T-helper 2 cell treated with Interferon-gamma antibody and Interleukin-4, amounts not matched to agents 5 μg/mL and 100 μg/mL, for 36 hours (primary cell): ENCODE measurements around the gene SLAMF7.
A peak's percentile ranks its signal among the peaks of the same experiment; 100 is the strongest.

Source experiments
- DNase-seq: peaks from one replicate; pipeline ENCODE4 v3.0.0; 2021; ENCODE audit warnings: low spot score
- H3K27ac Mint-ChIP-seq: one replicate; pipeline ENCODE4 v1.8.0; 2021; ENCODE audit warnings: mild to moderate bottlenecking, mixed read lengths
- H3K27me3 Mint-ChIP-seq: one replicate; pipeline ENCODE4 v1.8.0; 2021; ENCODE audit warnings: low read depth, mixed read lengths
- H3K36me3 Mint-ChIP-seq: one replicate; pipeline ENCODE4 v1.8.0; 2021; ENCODE audit warnings: low read depth, mixed read lengths
- H3K4me1 Mint-ChIP-seq: one replicate; pipeline ENCODE4 v1.8.0; 2021; ENCODE audit warnings: low read depth, mixed read lengths
- H3K4me3 Mint-ChIP-seq: one replicate; pipeline ENCODE4 v1.8.0; 2022; ENCODE audit warnings: mild to moderate bottlenecking, moderate library complexity, mixed read lengths
- H3K9me3 Mint-ChIP-seq: one replicate; pipeline ENCODE4 v1.8.0; 2021; ENCODE audit warnings: mixed read lengths

The SLAMF7 gene

GRCh38 chr1:160758521-160758920 is 19.5 kb downstream of the SLAMF7 start:
- peaks cover 1% of the 10 kb centered on the region for H3K36me3 Mint-ChIP-seq
- H3K27me3 Mint-ChIP-seq, result no peaks in the 10 kb centered on the region
- H3K4me3 Mint-ChIP-seq, result no peak overlapping the region
- DNase-seq, result no peak
- H3K9me3 Mint-ChIP-seq, result peaks cover 6% of the 10 kb centered on the region
- H3K4me1 Mint-ChIP-seq, result peaks cover 18% of the 10 kb centered on the region
- no peak overlapping the region for H3K27ac Mint-ChIP-seq

GRCh38 chr1:160759740-160760139 is 20.7 kb downstream of the SLAMF7 start:
- DNase-seq, result no peak
- H3K27ac Mint-ChIP-seq, result no peak overlapping the region
- no peak overlapping the region for H3K4me3 Mint-ChIP-seq
- peaks cover 6% of the 10 kb centered on the region for H3K9me3 Mint-ChIP-seq
- H3K36me3 Mint-ChIP-seq, result no peaks in the 10 kb centered on the region
- peaks cover 16% of the 10 kb centered on the region for H3K4me1 Mint-ChIP-seq
- H3K27me3 Mint-ChIP-seq, result no peaks in the 10 kb centered on the region

- Mint-ChIP-seq H3K27me3 (no peaks in the 10 kb centered on the region), H3K27ac (no peak overlapping the region), H3K36me3 (no peaks in the 10 kb centered on the region), H3K4me1 (peaks cover 11% of the 10 kb centered on the region), H3K9me3 (peaks cover 6% of the 10 kb centered on the region), H3K4me3 (no peak overlapping the region)
- no peak for DNase-seq
Observed at GRCh38 chr1:160761046-160761445, 22.0 kb downstream of the SLAMF7 start.

- Mint-ChIP-seq H3K27me3 (no peaks in the 10 kb centered on the region), H3K36me3 (peaks cover 2% of the 10 kb centered on the region), H3K4me1 (peaks cover 9% of the 10 kb centered on the region), H3K9me3 (peaks cover 2% of the 10 kb centered on the region), H3K27ac (no peak overlapping the region), H3K4me3 (no peak overlapping the region)
- no peak for DNase-seq
Observed at GRCh38 chr1:160761886-160762285, 22.8 kb downstream of the SLAMF7 start.

GRCh38 chr1:160763993-160764392 is 24.9 kb downstream of the SLAMF7 start:
- Mint-ChIP-seq H3K27ac (no peak overlapping the region), H3K27me3 (no peaks in the 10 kb centered on the region), H3K9me3 (no peaks in the 10 kb centered on the region), H3K36me3 (peaks cover 2% of the 10 kb centered on the region), H3K4me3 (no peak overlapping the region), H3K4me1 (peaks cover 20% of the 10 kb centered on the region)
- no peak for DNase-seq

GRCh38 chr1:160767395-160768294 is 28.6 kb downstream of the SLAMF7 start:
- H3K4me3 Mint-ChIP-seq, result peak overlapping the region; percentile 86
- H3K36me3 Mint-ChIP-seq, result peaks cover 2% of the 10 kb centered on the region
- peak overlapping the region; percentile 96 for H3K27ac Mint-ChIP-seq
- no peaks in the 10 kb centered on the region for H3K9me3 Mint-ChIP-seq
- no peaks in the 10 kb centered on the region for H3K27me3 Mint-ChIP-seq
- peak; percentile 42 for DNase-seq
- H3K4me1 Mint-ChIP-seq, result peaks cover 25% of the 10 kb centered on the region

GRCh38 chr1:160768295-160768657 is 29.2 kb downstream of the SLAMF7 start:
- peak; percentile 77 for DNase-seq
- H3K36me3 Mint-ChIP-seq, result peaks cover 2% of the 10 kb centered on the region
- H3K9me3 Mint-ChIP-seq, result no peaks in the 10 kb centered on the region
- H3K4me1 Mint-ChIP-seq, result peaks cover 25% of the 10 kb centered on the region
- H3K27me3 Mint-ChIP-seq, result no peaks in the 10 kb centered on the region
- peak overlapping the region; percentile 86 for H3K4me3 Mint-ChIP-seq
- peak overlapping the region; percentile 96 for H3K27ac Mint-ChIP-seq

- Mint-ChIP-seq H3K9me3 (no peaks in the 10 kb centered on the region), H3K36me3 (no peaks in the 10 kb centered on the region), H3K27ac (no peak overlapping the region), H3K4me1 (peaks cover 24% of the 10 kb centered on the region), H3K4me3 (no peak overlapping the region), H3K27me3 (no peaks in the 10 kb centered on the region)
- DNase-seq, result no peak
Observed at GRCh38 chr1:160772331-160772730, 33.3 kb downstream of the SLAMF7 start.

GRCh38 chr1:160773093-160773492 is 34.0 kb downstream of the SLAMF7 start:
- no peaks in the 10 kb centered on the region for H3K9me3 Mint-ChIP-seq
- peaks cover 19% of the 10 kb centered on the region for H3K4me1 Mint-ChIP-seq
- no peaks in the 10 kb centered on the region for H3K27me3 Mint-ChIP-seq
- H3K4me3 Mint-ChIP-seq, result no peak overlapping the region
- H3K27ac Mint-ChIP-seq, result no peak overlapping the region
- no peak for DNase-seq
- H3K36me3 Mint-ChIP-seq, result no peaks in the 10 kb centered on the region

- Mint-ChIP-seq H3K9me3 (no peaks in the 10 kb centered on the region), H3K27ac (peak overlapping the region; percentile 39), H3K27me3 (no peaks in the 10 kb centered on the region), H3K36me3 (no peaks in the 10 kb centered on the region), H3K4me3 (no peak overlapping the region), H3K4me1 (peaks cover 19% of the 10 kb centered on the region)
- no peak for DNase-seq
Observed at GRCh38 chr1:160774886-160775719, 36.1 kb downstream of the SLAMF7 start.

- Mint-ChIP-seq H3K27ac (no peak overlapping the region), H3K27me3 (no peaks in the 10 kb centered on the region), H3K4me3 (no peak overlapping the region), H3K4me1 (peaks cover 17% of the 10 kb centered on the region), H3K36me3 (no peaks in the 10 kb centered on the region), H3K9me3 (no peaks in the 10 kb centered on the region)
- no peak for DNase-seq
Observed at GRCh38 chr1:160776178-160776577, 37.1 kb downstream of the SLAMF7 start.

- peak; percentile 39 for DNase-seq
- no peaks in the 10 kb centered on the region for H3K9me3 Mint-ChIP-seq
- H3K4me1 Mint-ChIP-seq, result peaks cover 28% of the 10 kb centered on the region
- H3K27ac Mint-ChIP-seq, result peak overlapping the region; percentile 18
- no peak overlapping the region for H3K4me3 Mint-ChIP-seq
- no peaks in the 10 kb centered on the region for H3K36me3 Mint-ChIP-seq
- H3K27me3 Mint-ChIP-seq, result no peaks in the 10 kb centered on the region
Observed at GRCh38 chr1:160777486-160778089, 38.5 kb downstream of the SLAMF7 start.

GRCh38 chr1:160778976-160779375 is 39.9 kb downstream of the SLAMF7 start:
- Mint-ChIP-seq H3K9me3 (no peaks in the 10 kb centered on the region), H3K4me3 (no peak overlapping the region), H3K36me3 (no peaks in the 10 kb centered on the region), H3K27ac (no peak overlapping the region), H3K27me3 (peaks cover under 1% of the 10 kb centered on the region), H3K4me1 (peaks cover 31% of the 10 kb centered on the region)
- DNase-seq, result no peak
